ENCODE results near the gene TMEM9.

DNA sequence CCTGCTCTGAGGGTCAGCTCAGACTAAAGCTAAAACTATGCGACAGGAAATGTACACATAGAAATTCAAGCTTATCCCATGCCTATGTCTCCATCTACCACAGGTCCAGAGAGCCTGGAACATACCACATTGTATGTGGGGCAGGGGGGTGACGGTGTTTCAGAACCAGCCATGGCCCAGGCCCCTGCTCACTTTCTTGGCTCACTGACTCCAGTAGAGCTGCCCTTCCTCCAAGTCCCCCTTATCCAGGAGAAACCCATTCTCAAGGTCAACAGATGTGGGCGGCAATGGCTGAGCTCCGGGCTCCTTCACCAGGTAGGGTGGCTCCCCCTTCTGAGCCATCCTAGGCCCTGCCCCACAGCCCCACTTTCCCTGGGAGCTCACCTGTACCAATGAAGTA is 63.0 kb downstream of the TMEM9 start:
- TF ChIP-seq TFAM (CRISPR knock-in tag; conservative IDR thresholded peaks at IDR 0.05) (no peak), YY1 (IDR thresholded peaks at IDR 0.05; ENCODE audit: borderline replicate concordance in 1 of 3, control insufficient read depth in 1 of 3, extremely low read depth in 1 of 3, insufficient read depth in 3 of 3, insufficient read length in 1 of 3, insufficient replicate concordance in 2 of 3, low read depth in 1 of 3, low read length in 2 of 3) (no peak)

Data from K562 (cell line).